Activated T-cell treated with anti-CD3 and anti-CD28 coated beads for 24 hours (primary cell): Measurements from ENCODE around the gene F10.

ENCODE experiments used
- DNase-seq: peaks from one replicate; pipeline ENCODE4 v3.0.0-alpha.2; 2020; ENCODE audit warnings: low read depth

Gene F10

GRCh38 chr13:113171250-113172125, 48.9 kb downstream of the F10 start:
- DNase-seq: no peak

- DNase-seq: no peak
Observed at GRCh38 chr13:113172419-113172926, 49.9 kb downstream of the F10 start.

- no peak for DNase-seq
Observed at GRCh38 chr13:113176280-113176679, 53.7 kb downstream of the F10 start.

- DNase-seq: no peak
Observed at GRCh38 chr13:113176822-113177221, 54.2 kb downstream of the F10 start.

GRCh38 chr13:113178070-113178895, 55.7 kb downstream of the F10 start:
- DNase-seq: no peak

GRCh38 chr13:113178896-113179167, 56.2 kb downstream of the F10 start:
- no peak for DNase-seq

GRCh38 chr13:113179374-113180230, 57.0 kb downstream of the F10 start:
- DNase-seq: no peak

- no peak for DNase-seq
Observed at GRCh38 chr13:113182046-113182445, 59.4 kb downstream of the F10 start.

GRCh38 chr13:113183450-113184129, 61.0 kb downstream of the F10 start:
- no peak for DNase-seq

- no peak for DNase-seq
Observed at GRCh38 chr13:113184568-113185440, 62.2 kb downstream of the F10 start.

GRCh38 chr13:113186061-113186900, 63.7 kb downstream of the F10 start:
- DNase-seq: no peak

GRCh38 chr13:113187263-113187669, 64.7 kb downstream of the F10 start:
- DNase-seq: peak; percentile 55

- DNase-seq: no peak
Observed at GRCh38 chr13:113187883-113188665, 65.5 kb downstream of the F10 start.

GRCh38 chr13:113190181-113190580, 67.6 kb downstream of the F10 start:
- DNase-seq: no peak

- DNase-seq: no peak
Observed at GRCh38 chr13:113192279-113192678, 69.7 kb downstream of the F10 start.

- no peak for DNase-seq
Observed at GRCh38 chr13:113192902-113193301, 70.3 kb downstream of the F10 start.

GRCh38 chr13:113195360-113195759, 72.8 kb downstream of the F10 start:
- no peak for DNase-seq

- no peak for DNase-seq
Observed at GRCh38 chr13:113196970-113197737, 74.6 kb downstream of the F10 start.
